ENCODE data around the gene CERS4.

The CERS4 gene

DNA sequence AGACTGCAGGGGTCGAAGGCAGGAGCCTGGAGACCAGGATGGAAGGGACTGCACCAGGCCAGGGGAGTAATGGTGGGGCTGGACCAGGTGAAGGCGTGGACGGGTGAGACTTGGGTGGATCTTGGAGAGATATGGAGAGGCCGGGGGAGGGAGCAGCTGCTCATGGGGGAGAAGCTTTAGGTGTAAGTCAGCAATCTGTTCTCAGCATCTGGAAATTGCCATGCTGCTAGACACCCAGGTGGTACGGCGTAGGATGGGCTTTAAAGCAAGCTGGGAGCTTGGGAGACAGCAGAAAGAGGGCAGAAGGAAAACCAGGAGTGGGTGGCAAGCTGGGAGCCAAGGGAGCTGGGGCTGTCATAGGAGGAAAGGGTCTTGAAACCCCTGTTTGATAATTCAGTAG lies 3.0 kb downstream of the CERS4 start:
- no peaks in the 10 kb centered on the region for H3K9me3 ChIP-seq (ENCODE audit: insufficient read depth, low read length)
- no peak overlapping the region for H3K9ac ChIP-seq (ENCODE audit: low read length)
- peaks cover 15% of the 10 kb centered on the region; the same call in 1 of the 2 replicates for H3K79me2 ChIP-seq (ENCODE audit: insufficient read depth, low read length)
- H2AFZ ChIP-seq (ENCODE audit: low read depth, low read length, severe bottlenecking) = no peak overlapping the region
- no peak overlapping the region for H3K4me3 ChIP-seq (ENCODE audit: insufficient read depth, low read length, poor library complexity, severe bottlenecking)
- no peaks in the 10 kb centered on the region for H4K20me1 ChIP-seq (ENCODE audit: low read depth, low read length)
- H3K27me3 ChIP-seq (ENCODE audit: low read length) = no peaks in the 10 kb centered on the region
- no peak overlapping the region for H3K4me2 ChIP-seq (ENCODE audit: low read depth, low read length, poor library complexity, severe bottlenecking)
- peaks cover 4% of the 10 kb centered on the region; the same call in 1 of the 2 replicates for H3F3A ChIP-seq (ENCODE audit: insufficient read depth)
- H3K9me2 ChIP-seq (replicated peaks; ENCODE audit: insufficient read depth, low read length) = no peaks in the 10 kb centered on the region
- no peaks in the 10 kb centered on the region for H3K36me3 ChIP-seq (ENCODE audit: low read length)
- H3K27ac ChIP-seq (ENCODE audit: low read depth, low read length) = no peak overlapping the region
- TF ChIP-seq, protein P1, sequence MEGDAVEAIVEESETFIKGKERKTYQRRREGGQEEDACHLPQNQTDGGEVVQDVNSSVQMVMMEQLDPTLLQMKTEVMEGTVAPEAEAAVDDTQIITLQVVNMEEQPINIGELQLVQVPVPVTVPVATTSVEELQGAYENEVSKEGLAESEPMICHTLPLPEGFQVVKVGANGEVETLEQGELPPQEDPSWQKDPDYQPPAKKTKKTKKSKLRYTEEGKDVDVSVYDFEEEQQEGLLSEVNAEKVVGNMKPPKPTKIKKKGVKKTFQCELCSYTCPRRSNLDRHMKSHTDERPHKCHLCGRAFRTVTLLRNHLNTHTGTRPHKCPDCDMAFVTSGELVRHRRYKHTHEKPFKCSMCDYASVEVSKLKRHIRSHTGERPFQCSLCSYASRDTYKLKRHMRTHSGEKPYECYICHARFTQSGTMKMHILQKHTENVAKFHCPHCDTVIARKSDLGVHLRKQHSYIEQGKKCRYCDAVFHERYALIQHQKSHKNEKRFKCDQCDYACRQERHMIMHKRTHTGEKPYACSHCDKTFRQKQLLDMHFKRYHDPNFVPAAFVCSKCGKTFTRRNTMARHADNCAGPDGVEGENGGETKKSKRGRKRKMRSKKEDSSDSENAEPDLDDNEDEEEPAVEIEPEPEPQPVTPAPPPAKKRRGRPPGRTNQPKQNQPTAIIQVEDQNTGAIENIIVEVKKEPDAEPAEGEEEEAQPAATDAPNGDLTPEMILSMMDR (IDR thresholded peaks at IDR 0.05; ENCODE audit: insufficient read depth, low read length, poor library complexity, severe bottlenecking) = no peak
- TF ChIP-seq EZH2phosphoT487 (conservative IDR thresholded peaks at IDR 0.05; ENCODE audit: low read length) = no peak

DNA sequence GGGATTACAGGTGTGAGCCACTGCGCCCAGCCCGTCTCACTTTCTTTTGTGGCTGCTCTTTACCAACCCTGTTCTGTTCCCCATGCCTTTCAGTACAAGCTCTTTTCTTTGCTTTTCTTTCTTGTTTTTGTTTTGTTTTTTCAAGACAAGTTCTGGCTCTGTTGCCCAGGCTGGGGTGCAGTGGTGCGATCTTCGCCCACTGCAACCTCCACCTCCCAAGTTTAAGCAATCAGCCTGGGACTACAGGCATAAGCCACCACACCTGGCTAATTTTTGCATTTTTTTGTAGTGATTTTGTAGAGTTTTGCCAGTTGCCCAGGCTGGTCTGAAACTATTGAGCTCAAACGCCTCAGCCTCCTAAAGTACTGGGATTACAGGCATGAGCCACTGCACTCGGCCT lies 3.7 kb downstream of the CERS4 start:
- Histone ChIP-seq H3K27me3 (ENCODE audit: low read length) (no peaks in the 10 kb centered on the region), H3K4me2 (ENCODE audit: low read depth, low read length, poor library complexity, severe bottlenecking) (no peak overlapping the region)

DNA sequence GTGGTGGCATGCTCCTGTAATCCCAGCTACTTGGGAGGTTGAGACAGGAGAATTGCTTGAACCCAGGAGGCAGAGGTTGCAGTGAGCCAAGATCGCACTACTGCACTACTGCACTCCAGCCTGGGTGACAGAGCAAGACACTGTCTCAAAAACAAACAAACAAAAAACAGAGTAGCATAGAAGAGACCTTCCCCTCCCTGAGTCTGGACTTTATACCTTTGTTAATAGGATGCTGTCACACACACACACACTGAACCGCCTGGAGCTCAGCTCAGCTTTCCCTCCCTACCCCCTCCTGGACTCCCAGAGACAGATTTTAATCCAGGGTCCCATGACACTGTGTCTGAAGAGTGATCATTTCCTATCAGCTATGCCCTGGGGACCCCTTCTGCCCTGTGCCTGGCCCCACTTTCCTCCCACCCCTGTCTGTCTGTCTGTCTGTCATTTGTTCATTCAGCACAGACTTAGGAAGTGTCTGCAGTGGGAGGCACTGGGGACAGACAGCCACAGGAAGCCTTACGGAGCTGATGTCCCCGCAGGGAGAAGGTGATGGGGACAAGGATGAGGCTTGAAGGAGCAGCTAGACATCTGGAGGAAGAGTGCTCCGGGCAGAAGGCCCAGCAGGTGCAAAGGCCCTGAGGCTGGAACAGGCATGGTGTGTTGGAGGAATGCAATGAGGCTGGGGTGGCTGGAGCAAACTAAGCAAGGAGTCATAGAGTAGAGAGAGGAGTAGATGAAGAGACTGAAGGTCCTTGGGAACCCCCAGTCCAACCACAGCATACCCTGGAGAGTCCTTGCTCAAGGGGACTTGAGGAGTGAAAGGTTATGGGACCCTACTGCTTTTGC lies 4.9 kb downstream of the CERS4 start:
- H3K4me3 ChIP-seq (ENCODE audit: insufficient read depth, low read length, poor library complexity, severe bottlenecking) = no peak overlapping the region
- no peaks in the 10 kb centered on the region for H3K9me3 ChIP-seq (ENCODE audit: insufficient read depth, low read length)
- H3K9me2 ChIP-seq (replicated peaks; ENCODE audit: insufficient read depth, low read length) = no peaks in the 10 kb centered on the region
- TF ChIP-seq, protein P1 (IDR thresholded peaks at IDR 0.05; ENCODE audit: insufficient read depth, low read length, poor library complexity, severe bottlenecking) = no peak
- no peak for TF ChIP-seq EZH2phosphoT487 (conservative IDR thresholded peaks at IDR 0.05; ENCODE audit: low read length)
- no peak overlapping the region for H2AFZ ChIP-seq (ENCODE audit: low read depth, low read length, severe bottlenecking)
- H3K9ac ChIP-seq (ENCODE audit: low read length) = no peak overlapping the region
- no peaks in the 10 kb centered on the region for H3K36me3 ChIP-seq (ENCODE audit: low read length)
- H3K27me3 ChIP-seq (ENCODE audit: low read length) = no peaks in the 10 kb centered on the region
- peaks cover 15% of the 10 kb centered on the region; the same call in 1 of the 2 replicates for H3K79me2 ChIP-seq (ENCODE audit: insufficient read depth, low read length)
- H3F3A ChIP-seq (ENCODE audit: insufficient read depth) = no peaks in the 10 kb centered on the region
- H4K20me1 ChIP-seq (ENCODE audit: low read depth, low read length) = no peaks in the 10 kb centered on the region
- no peak overlapping the region for H3K4me2 ChIP-seq (ENCODE audit: low read depth, low read length, poor library complexity, severe bottlenecking)
- no peak overlapping the region for H3K27ac ChIP-seq (ENCODE audit: low read depth, low read length)

More for the DNA sequence above, 3.7 kb downstream of the CERS4 start:
- Histone ChIP-seq H3K9me3 (ENCODE audit: insufficient read depth, low read length) (no peaks in the 10 kb centered on the region), H3K79me2 (ENCODE audit: insufficient read depth, low read length) (peaks cover 15% of the 10 kb centered on the region; the same call in 1 of the 2 replicates), H3K36me3 (ENCODE audit: low read length) (no peaks in the 10 kb centered on the region), H4K20me1 (ENCODE audit: low read depth, low read length) (no peaks in the 10 kb centered on the region), H3F3A (ENCODE audit: insufficient read depth) (peaks cover 4% of the 10 kb centered on the region; the same call in 1 of the 2 replicates), H3K9me2 (replicated peaks; ENCODE audit: insufficient read depth, low read length) (no peaks in the 10 kb centered on the region), H3K4me3 (ENCODE audit: insufficient read depth, low read length, poor library complexity, severe bottlenecking) (no peak overlapping the region), H2AFZ (ENCODE audit: low read depth, low read length, severe bottlenecking) (no peak overlapping the region), H3K9ac (ENCODE audit: low read length) (no peak overlapping the region), H3K27ac (ENCODE audit: low read depth, low read length) (no peak overlapping the region)
- TF ChIP-seq, protein P1 (IDR thresholded peaks at IDR 0.05; ENCODE audit: insufficient read depth, low read length, poor library complexity, severe bottlenecking) = no peak
- TF ChIP-seq EZH2phosphoT487 (conservative IDR thresholded peaks at IDR 0.05; ENCODE audit: low read length) = no peak

Data from SU-DHL-6 (cell line).